GM23248 (cell line): ENCODE measurements around the gene RPH3AL.

Source experiments
- EZH2 ChIP-seq: fragments of 200-600 bp; sonication (generic); IDR thresholded peaks from 2 replicates; pipeline ENCODE4 v1.6.1; 2018; ENCODE audit warnings: antibody characterized with exemption, mild to moderate bottlenecking; ENCODE audit not compliant: insufficient read depth, poor library complexity, severe bottlenecking
- EZH2phosphoT487 ChIP-seq: fragments of 200-600 bp; sonication (generic); IDR thresholded peaks from 2 replicates; pipeline ENCODE4 v1.6.1; 2018; ENCODE audit warnings: antibody characterized with exemption, moderate library complexity, mild to moderate bottlenecking, low read depth; ENCODE audit not compliant: insufficient read depth

DNA sequence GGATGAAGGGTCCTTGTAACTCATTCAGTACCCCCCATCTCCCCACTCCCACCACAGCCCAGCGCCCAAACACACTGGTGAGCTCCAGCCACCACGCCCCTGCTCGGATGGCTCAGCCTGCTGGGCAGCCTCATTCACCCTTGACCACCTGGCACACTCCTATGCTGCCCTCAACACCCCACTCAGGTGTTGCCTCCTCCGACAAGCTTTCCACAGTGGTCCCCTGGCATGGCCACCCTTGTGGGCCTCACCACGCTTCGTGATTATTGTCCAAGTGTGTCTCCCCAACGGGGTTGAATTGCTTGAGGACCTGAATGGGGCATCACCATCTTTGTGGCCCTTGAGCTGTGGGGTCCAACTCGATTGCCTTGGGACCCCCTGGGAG, 159.2 kb downstream of the RPH3AL start:
- TF ChIP-seq EZH2 (no peak), EZH2phosphoT487 (no peak)
